GM19193 (cell line): Measurements from ENCODE around the gene POGZ.
A peak's percentile ranks its signal among the peaks of the same experiment; 100 is the strongest.

Experiments
- POLR2A ChIP-seq: IDR thresholded peaks from 4 replicates; pipeline ENCODE4 v1.6.1; 2011; ENCODE audit not compliant: insufficient read depth, insufficient read length; ENCODE audit errors: extremely low read depth

The POGZ gene

GRCh38 chr1:151491641-151492040 is 32.3 kb upstream of the POGZ start:
- no peak for TF ChIP-seq POLR2A

GRCh38 chr1:151486557-151486956 is 27.3 kb upstream of the POGZ start:
- TF ChIP-seq POLR2A: no peak

- no peak for TF ChIP-seq POLR2A
Measured at GRCh38 chr1:151485685-151486255, 26.5 kb upstream of the POGZ start.

GRCh38 chr1:151482017-151482416 is 22.7 kb upstream of the POGZ start:
- TF ChIP-seq POLR2A: no peak

GRCh38 chr1:151479462-151479861 is 20.2 kb upstream of the POGZ start:
- no peak for TF ChIP-seq POLR2A

GRCh38 chr1:151478923-151479322 is 19.6 kb upstream of the POGZ start:
- no peak for TF ChIP-seq POLR2A

GRCh38 chr1:151478140-151478812 is 19.0 kb upstream of the POGZ start:
- no peak for TF ChIP-seq POLR2A

- no peak for TF ChIP-seq POLR2A
Measured at GRCh38 chr1:151477066-151477465, 17.8 kb upstream of the POGZ start.

GRCh38 chr1:151476083-151476482 is 16.8 kb upstream of the POGZ start:
- TF ChIP-seq POLR2A: no peak

- no peak for TF ChIP-seq POLR2A
Measured at GRCh38 chr1:151475175-151475574, 15.9 kb upstream of the POGZ start.

- TF ChIP-seq POLR2A: no peak
Measured at GRCh38 chr1:151474745-151475144, 15.5 kb upstream of the POGZ start.

GRCh38 chr1:151472856-151473731 is 13.8 kb upstream of the POGZ start:
- TF ChIP-seq POLR2A: no peak

- TF ChIP-seq POLR2A: no peak
Measured at GRCh38 chr1:151465026-151465425, 5.7 kb upstream of the POGZ start.

GRCh38 chr1:151461694-151462093 is 2.4 kb upstream of the POGZ start:
- no peak for TF ChIP-seq POLR2A

- peak; percentile 53 for TF ChIP-seq POLR2A
Measured at GRCh38 chr1:151458802-151459330, 428 bp downstream of the POGZ start.
